Endothelial cell (in vitro differentiated cells): ENCODE data around the gene SORCS3. TPM values are rescaled to one million over a fixed set of nuclear protein-coding genes. Genes with fewer than 3 reads are reported as not detected.

Experiments used
- DNase-seq: peaks from one replicate; pipeline ENCODE4 v3.0.0; 2021; ENCODE audit warnings: low spot score
- H3K27ac Mint-ChIP-seq: one replicate; pipeline ENCODE4 v1.8.0; 2021; ENCODE audit warnings: mixed read lengths, inconsistent platforms; ENCODE audit not compliant: unreplicated experiment
- H3K27me3 Mint-ChIP-seq: one replicate; pipeline ENCODE4 v1.8.0; 2021; ENCODE audit warnings: mild to moderate bottlenecking, moderate library complexity, mixed read lengths, inconsistent platforms; ENCODE audit not compliant: unreplicated experiment
- H3K36me3 Mint-ChIP-seq: one replicate; pipeline ENCODE4 v1.8.0; 2021; ENCODE audit warnings: mild to moderate bottlenecking, low read depth, mixed read lengths, inconsistent platforms; ENCODE audit not compliant: unreplicated experiment
- H3K4me1 Mint-ChIP-seq: one replicate; pipeline ENCODE4 v1.8.0; 2021; ENCODE audit warnings: mild to moderate bottlenecking, mixed read lengths, inconsistent platforms; ENCODE audit not compliant: unreplicated experiment
- H3K4me3 Mint-ChIP-seq: one replicate; pipeline ENCODE4 v1.8.0; 2021; ENCODE audit warnings: mild to moderate bottlenecking, mixed read lengths, inconsistent platforms; ENCODE audit not compliant: unreplicated experiment
- H3K9me3 Mint-ChIP-seq: one replicate; pipeline ENCODE4 v1.8.0; 2021; ENCODE audit warnings: mixed read lengths, inconsistent platforms; ENCODE audit not compliant: unreplicated experiment
- long read RNA-seq: library from polyadenylated mRNA; unstranded; transcript quantifications from one replicate; pipeline ENCODE4 v2.0.0, GENCODE V29; 2020; ENCODE audit not compliant: unreplicated experiment
- total RNA-seq: library from RNA; stranded (reverse); fragmentation: NEBNext Ultra II Directional; extraction: Animal tissue kit (Norgen Biotek cat#: 25700); gene quantifications from one replicate; pipeline ENCODE4 v1.2.1, GENCODE V29; 2021; ENCODE audit not compliant: unreplicated experiment
- TF ChIP-seq, protein P1 (sequence below): fragments of 200-600 bp; sonication (generic); IDR thresholded peaks from one replicate; pipeline ENCODE4 v1.5.0; 2021; ENCODE audit warnings: antibody characterized with exemption; ENCODE audit not compliant: unreplicated experiment

Gene SORCS3
- not detected for total RNA-seq
- long read RNA-seq: 0 reads

DNA sequence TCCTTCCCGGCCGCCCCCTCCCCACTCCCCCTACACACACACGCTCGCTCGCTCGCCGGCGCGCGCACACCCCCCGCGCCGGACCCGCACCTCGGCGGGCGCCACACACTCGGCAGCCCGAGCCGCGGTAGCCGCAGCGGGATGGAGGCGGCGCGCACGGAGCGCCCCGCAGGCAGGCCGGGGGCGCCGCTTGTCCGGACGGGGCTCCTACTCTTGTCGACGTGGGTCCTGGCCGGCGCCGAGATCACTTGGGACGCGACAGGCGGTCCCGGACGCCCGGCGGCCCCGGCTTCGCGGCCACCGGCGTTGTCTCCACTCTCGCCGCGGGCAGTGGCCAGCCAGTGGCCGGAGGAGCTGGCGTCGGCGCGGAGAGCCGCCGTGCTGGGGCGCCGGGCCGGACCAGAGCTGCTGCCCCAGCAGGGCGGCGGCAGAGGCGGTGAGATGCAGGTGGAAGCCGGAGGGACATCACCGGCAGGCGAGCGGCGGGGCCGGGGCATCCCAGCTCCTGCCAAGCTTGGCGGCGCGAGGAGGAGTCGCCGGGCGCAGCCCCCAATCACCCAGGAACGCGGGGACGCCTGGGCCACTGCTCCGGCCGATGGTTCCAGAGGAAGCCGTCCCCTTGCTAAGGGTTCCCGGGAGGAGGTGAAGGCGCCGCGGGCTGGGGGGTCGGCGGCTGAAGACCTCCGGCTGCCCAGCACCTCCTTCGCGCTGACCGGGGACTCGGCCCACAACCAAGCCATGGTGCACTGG is at the start of gene SORCS3:
TSS of gene SORCS3 (plus strand) at position 104 of the 750 bp plus-strand sequence.
- no peak within 1 kb of the TSS for H3K27ac Mint-ChIP-seq
- H3K36me3 Mint-ChIP-seq: peaks cover 5% of the 10 kb centered on the region
- H3K4me1 Mint-ChIP-seq: peaks cover 12% of the 10 kb centered on the region
- peak; percentile 44 for DNase-seq
- H3K27me3 Mint-ChIP-seq: peaks cover 43% of the 10 kb centered on the region
- TF ChIP-seq, protein P1, sequence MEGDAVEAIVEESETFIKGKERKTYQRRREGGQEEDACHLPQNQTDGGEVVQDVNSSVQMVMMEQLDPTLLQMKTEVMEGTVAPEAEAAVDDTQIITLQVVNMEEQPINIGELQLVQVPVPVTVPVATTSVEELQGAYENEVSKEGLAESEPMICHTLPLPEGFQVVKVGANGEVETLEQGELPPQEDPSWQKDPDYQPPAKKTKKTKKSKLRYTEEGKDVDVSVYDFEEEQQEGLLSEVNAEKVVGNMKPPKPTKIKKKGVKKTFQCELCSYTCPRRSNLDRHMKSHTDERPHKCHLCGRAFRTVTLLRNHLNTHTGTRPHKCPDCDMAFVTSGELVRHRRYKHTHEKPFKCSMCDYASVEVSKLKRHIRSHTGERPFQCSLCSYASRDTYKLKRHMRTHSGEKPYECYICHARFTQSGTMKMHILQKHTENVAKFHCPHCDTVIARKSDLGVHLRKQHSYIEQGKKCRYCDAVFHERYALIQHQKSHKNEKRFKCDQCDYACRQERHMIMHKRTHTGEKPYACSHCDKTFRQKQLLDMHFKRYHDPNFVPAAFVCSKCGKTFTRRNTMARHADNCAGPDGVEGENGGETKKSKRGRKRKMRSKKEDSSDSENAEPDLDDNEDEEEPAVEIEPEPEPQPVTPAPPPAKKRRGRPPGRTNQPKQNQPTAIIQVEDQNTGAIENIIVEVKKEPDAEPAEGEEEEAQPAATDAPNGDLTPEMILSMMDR: no peak
- peak within 1 kb of the TSS; percentile 78 for H3K4me3 Mint-ChIP-seq
- H3K9me3 Mint-ChIP-seq: no peaks in the 10 kb centered on the region

DNA sequence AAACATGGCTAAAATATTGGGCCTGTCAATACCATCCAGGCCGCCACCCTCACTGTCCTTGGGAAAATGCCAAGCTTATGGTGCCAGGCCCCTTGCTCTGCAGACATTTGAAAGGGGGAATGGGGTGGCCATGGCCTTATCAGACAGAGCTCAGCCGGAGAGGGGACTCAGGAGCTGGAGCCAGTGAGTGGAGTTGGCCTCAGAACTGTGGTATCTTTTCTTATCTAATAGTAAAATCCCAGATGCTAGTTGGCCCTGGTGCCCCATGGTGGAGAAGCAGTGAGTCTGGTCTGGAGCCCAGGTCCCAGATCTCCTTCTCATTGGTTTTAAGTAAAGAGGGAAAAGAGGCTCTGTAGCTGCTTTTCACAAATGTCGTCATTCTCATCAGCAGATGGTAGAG is 49.6 kb upstream of the SORCS3 start:
- Mint-ChIP-seq H3K27me3 (no peaks in the 10 kb centered on the region), H3K36me3 (no peaks in the 10 kb centered on the region), H3K4me3 (no peak overlapping the region), H3K27ac (no peak overlapping the region), H3K9me3 (no peaks in the 10 kb centered on the region), H3K4me1 (no peaks in the 10 kb centered on the region)
- no peak for DNase-seq
- TF ChIP-seq, protein P1: no peak

DNA sequence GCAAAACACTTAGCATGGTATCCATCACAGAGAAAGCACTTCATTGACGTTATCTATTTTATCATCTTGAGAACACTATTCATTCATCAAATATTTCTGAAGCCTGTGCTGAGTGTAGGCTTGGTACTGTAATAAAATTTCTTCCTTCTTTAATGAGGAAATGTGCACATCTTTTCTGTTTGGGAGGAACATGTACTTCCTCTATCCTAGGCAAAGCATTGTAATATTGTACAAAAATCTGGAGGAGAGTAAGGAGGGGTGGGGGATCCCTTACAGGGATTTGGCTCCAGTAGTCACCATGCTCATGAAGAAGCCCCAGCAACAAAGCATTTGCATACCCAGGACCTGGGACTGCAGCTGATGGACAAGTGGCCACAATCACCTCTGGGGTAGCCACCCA is 39.9 kb upstream of the SORCS3 start:
- TF ChIP-seq, protein P1: no peak
- Mint-ChIP-seq H3K27ac (no peak overlapping the region), H3K27me3 (no peaks in the 10 kb centered on the region), H3K9me3 (no peaks in the 10 kb centered on the region), H3K4me1 (peaks cover 18% of the 10 kb centered on the region), H3K36me3 (no peaks in the 10 kb centered on the region), H3K4me3 (no peak overlapping the region)
- no peak for DNase-seq

DNA sequence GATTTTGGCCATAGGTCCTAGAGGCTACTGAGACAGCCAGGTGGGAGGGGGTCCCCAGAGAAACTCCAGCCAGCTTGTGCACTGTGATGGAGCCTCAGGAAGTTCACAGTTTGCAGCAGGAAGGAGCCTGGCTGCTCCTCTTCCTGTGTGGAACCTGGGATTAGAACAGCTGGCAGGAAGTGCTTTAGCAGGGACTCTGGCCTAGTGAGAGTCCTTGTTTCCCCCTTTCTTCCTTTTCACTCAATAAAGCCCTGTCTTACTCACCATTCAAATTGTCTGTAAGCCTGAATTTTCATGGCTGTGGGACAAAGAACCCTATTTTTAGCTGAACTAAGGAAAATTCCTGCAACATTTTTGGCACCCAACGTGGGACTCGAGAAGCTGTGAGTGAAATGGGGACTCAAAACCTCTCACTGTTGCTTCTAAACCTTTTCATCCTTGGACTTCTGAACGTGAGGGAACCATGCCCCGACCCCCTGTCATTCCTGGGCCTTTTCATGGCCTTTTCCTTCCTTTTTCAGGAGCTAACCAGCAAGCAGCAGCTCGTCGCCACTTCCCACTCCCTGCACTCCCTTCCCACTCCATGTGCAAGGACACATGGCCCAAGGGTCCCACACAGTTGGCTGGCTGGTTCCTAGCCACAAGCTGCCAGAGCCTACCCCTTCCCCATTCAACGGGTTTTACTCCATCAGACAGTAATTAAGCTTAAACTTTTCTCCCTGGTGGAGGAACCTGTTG is 32.8 kb upstream of the SORCS3 start:
- TF ChIP-seq, protein P1: no peak
- DNase-seq: peak; percentile 13
- H3K4me3 Mint-ChIP-seq: no peak overlapping the region
- no peaks in the 10 kb centered on the region for H3K27me3 Mint-ChIP-seq
- H3K9me3 Mint-ChIP-seq: peaks cover 13% of the 10 kb centered on the region
- peaks cover 9% of the 10 kb centered on the region for H3K4me1 Mint-ChIP-seq
- H3K27ac Mint-ChIP-seq: peak overlapping the region; percentile 65
- H3K36me3 Mint-ChIP-seq: peaks cover 9% of the 10 kb centered on the region
